GM21367 (cell line): Measurements from ENCODE around the gene CORO6.

Experiments
- ATAC-seq: cut with Tn5 transposase; IDR thresholded peaks from one replicate; pipeline ENCODE4 v1.9.1; 2021; ENCODE audit not compliant: unreplicated experiment

The CORO6 gene

DNA sequence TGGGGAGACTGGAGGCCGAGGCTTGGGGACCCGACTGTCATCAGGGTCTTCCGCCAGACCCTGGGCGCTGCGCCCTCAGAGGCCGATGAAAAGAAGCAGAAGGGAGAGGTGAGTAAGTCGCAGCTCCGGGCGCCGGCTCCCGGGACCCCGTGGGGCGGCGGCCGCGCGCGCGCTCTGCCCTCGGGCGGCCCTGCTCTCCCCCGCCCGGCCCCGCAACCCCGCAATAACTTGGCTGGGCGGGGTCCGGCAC lies 55.5 kb downstream of the CORO6 start:
- ATAC-seq: no peak

DNA sequence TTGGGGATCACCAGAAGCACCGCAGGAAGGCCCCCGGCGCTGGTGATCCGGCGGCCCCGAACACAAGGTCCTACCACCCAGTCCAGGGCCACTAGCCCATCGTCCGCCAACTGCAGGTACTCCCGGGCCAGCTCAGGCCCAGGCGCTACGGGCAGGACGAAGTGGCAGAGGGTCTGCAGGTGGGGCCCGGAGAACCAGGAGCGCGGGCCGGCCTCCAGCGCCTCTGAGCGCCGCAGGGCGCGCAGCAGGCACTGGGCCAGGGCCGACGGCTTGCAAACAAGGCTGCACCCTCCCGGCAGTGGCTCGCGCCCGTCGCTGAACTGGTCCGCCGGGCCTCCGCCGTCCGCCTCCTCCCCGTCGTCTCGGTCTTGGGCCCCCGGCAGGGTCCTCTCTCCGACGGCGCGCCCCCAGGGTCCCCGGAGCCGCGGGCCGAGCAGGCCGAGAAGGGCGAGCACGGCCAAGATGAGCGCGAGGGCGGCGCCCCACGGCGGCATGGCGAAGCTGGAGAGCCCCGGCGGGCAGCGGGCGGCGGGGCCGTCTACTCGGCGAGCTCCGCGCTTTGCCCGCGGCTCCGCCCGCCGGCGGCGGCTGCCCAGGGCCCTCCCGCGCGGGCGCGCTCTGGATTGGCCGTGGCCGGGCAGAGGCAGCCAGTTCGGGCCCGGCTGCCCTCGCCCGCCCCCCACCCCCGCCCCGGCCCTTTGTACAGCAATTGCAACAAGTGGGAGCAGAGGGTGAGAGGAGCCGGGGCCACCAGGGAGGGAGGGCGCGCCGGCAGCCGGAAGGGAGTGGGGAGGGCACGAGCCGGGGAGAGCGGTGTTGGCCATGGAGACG lies 56.0 kb downstream of the CORO6 start, which contains the start of gene ABHD15:
Gene ABHD15, minus strand, starts transcription at position 565 of the 831 bp plus-strand sequence. Its CDS starts 71 bp downstream, at position 494.
- ATAC-seq: no peak

DNA sequence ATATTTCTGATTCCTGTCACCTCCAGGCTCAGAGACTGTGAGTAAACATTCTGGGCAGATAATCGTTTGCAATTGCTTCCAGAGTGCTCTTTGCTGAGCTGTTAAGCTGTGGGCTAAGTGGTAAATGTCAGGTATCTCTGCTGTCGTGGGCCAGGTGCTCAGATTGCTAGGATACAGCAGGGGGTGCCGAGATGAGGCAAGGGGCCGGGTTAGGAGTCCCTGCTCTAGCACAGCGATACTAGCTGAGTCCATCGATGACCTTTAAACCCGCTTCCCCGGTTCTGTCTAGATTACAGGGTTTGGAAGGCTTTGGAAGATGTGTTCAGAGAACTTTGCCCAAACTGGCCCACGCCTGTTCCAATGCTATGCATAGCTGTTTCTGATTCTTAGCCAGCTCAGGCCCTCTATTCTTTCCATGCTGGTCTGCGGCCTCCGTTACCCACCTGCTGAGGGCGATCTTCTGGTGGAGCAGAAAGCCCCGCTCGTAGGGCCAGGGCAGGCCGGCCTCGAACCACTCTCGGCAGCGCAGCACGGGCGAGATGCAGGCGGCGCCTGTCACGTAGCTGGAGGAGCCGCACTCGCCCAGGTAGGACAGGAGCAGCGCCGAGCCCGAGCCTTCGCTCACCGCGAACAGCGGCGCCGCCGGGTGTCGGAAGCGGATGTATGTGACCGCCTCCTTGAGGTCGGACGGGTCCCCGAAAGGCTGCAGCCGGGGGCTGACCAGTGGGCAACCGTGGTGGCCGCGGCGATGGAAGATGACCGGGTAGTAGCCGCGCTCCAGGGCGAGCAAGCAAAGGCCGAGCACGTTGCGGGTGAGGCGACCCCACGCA lies 56.9 kb downstream of the CORO6 start:
- no peak for ATAC-seq
